Middle frontal gyrus (tissue), 1 donor: ENCODE measurements around the gene MCMBP.

Experiments used
- DNase-seq: peaks from one replicate; pipeline ENCODE4 v3.0.0-alpha.2; 2015; ENCODE audit warnings: low spot score; ENCODE audit errors: extremely low spot score

The MCMBP gene

GRCh38 chr10:119784340-119785067 is 88.1 kb downstream of the MCMBP start:
- DNase-seq = no peak

GRCh38 chr10:119783665-119784027 is 89.0 kb downstream of the MCMBP start:
- no peak for DNase-seq

DNA sequence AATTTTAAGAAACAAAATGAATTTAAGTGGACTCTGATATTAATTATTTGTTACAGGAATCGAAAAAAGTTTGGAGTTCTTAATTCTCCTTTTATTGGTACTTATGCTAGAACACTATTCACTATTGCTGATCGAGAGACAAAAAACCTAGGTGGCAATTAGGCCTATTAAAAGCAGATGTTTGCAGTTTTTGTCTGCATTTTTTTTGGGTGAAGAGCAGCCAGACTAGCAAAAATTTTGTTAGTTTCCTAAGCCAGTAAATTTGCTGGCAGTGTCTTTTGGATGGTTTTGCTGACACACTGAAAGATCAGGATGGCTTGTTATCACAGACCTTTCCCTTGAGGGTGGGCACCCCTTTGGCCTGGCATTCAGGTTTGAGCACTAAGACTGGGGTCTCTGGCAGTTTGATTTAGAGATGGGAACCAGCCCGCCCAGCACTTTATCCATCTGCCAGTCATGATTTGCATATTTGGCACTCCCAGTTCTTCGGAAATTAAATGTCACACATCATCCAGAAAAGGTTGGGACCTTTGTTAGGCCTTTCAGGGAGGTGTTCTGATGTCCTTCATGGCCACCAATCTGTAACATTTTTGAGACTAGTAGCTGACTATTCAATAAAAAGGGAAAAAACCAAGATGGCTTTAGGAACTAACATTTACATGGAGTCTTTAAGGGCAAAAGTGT is 89.5 kb downstream of the MCMBP start:
- DNase-seq = no peak

DNA sequence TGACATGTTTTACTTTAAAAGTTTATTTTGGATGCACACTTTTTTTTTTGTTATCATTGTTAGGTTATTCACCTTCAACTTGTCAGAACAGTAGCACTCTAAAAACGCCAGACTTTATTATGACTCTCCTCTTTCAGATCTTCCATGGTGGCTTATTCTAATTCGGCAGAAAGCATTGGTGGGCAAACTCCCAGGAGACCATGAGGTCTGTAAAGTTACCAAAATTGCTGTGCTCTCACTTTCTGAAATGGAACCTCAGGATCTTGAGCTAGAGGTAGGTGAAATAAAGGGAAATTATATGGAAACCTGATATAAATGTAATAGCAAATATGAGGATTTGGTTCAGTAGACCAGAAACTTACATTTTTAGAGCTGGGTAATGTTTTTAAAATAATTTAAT is 91.1 kb downstream of the MCMBP start:
- DNase-seq = no peak

- DNase-seq = no peak
Measured at GRCh38 chr10:119780879-119781480, 91.7 kb downstream of the MCMBP start.
